ENCODE data around the gene ENC1.

DNA sequence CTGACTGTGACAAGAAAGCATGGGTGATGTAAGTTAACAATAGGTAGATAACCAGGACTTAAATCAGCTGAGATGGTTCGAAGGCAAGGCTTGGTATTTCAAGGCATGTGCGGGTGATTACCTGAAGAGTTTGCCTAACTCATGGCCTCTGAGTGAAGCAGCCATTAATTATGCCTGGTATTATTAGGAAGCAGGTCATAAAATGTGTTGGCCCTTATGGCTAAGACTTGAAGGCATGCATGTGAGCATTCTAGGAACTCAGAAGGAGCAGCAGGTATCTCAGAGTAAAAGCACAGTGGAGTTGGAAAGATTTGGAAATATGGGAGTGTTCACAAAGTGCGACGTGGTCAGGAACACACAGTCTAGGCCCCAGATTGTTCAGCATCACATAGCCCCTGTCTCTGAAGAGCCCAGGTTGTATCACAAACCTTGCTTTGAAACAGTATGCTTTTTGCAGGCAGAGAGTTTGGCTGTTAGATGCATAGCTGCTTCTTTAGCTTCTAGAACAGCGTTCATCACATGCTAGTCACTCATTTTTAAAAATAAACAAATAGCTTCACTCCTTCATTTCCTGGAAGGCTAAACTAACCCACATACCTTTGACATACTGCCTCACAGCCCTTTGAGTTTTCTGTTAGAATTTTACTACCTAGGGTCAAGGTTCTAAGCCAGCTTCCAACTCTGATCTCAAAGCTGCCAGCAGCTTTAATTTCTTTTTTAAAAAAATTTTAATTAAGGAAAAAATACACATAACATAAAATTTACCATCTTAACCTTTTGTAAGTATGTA lies 46.6 kb upstream of the ENC1 start:
- TF ChIP-seq, protein P1, sequence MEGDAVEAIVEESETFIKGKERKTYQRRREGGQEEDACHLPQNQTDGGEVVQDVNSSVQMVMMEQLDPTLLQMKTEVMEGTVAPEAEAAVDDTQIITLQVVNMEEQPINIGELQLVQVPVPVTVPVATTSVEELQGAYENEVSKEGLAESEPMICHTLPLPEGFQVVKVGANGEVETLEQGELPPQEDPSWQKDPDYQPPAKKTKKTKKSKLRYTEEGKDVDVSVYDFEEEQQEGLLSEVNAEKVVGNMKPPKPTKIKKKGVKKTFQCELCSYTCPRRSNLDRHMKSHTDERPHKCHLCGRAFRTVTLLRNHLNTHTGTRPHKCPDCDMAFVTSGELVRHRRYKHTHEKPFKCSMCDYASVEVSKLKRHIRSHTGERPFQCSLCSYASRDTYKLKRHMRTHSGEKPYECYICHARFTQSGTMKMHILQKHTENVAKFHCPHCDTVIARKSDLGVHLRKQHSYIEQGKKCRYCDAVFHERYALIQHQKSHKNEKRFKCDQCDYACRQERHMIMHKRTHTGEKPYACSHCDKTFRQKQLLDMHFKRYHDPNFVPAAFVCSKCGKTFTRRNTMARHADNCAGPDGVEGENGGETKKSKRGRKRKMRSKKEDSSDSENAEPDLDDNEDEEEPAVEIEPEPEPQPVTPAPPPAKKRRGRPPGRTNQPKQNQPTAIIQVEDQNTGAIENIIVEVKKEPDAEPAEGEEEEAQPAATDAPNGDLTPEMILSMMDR (IDR thresholded peaks at IDR 0.05; ENCODE audit: poor library complexity), result no peak
- TF ChIP-seq EZH2 (IDR thresholded peaks at IDR 0.05; ENCODE audit: borderline replicate concordance) (no peak), EZH2phosphoT487 (IDR thresholded peaks at IDR 0.05; ENCODE audit: low read depth, severe bottlenecking, unreplicated experiment) (no peak)

All from hepatocyte (in vitro differentiated cells).